AG09309 (cell line): Measurements from ENCODE around the gene ANKRD44.

ENCODE experiments used
- DNase-seq: peaks from one replicate; pipeline ENCODE4 v3.0.0-alpha.2; 2010; ENCODE audit warnings: low read depth
- H3K4me3 ChIP-seq: 2 replicates; pipeline ENCODE4 v1.5.1; 2011; ENCODE audit warnings: mild to moderate bottlenecking, low read depth, low read length, moderate library complexity; ENCODE audit not compliant: control insufficient read depth
- CTCF ChIP-seq: IDR thresholded peaks from 2 replicates; pipeline ENCODE4 v1.5.1; 2011; ENCODE audit warnings: mild to moderate bottlenecking, low read depth, low read length, inconsistent platforms; ENCODE audit not compliant: insufficient read depth, control insufficient read depth; ENCODE audit errors: missing control alignments

ANKRD44 gene

GRCh38 chr2:197089655-197090054, 220.9 kb downstream of the ANKRD44 start:
- TF ChIP-seq CTCF = no peak
- no peak overlapping the region for H3K4me3 ChIP-seq

GRCh38 chr2:197088694-197089093, 221.9 kb downstream of the ANKRD44 start:
- TF ChIP-seq CTCF = no peak
- H3K4me3 ChIP-seq = no peak overlapping the region
- DNase-seq = peak; percentile 39

More at GRCh38 chr2:197089655-197090054, 220.9 kb downstream of the ANKRD44 start:
- no peak for DNase-seq

- no peak for TF ChIP-seq CTCF
- DNase-seq = no peak
- H3K4me3 ChIP-seq = no peak overlapping the region
Observed at GRCh38 chr2:197086500-197086899, 224.1 kb downstream of the ANKRD44 start.

GRCh38 chr2:197085665-197086064, 224.9 kb downstream of the ANKRD44 start:
- no peak for TF ChIP-seq CTCF
- DNase-seq = no peak
- H3K4me3 ChIP-seq = no peak overlapping the region

GRCh38 chr2:197081294-197081693, 229.3 kb downstream of the ANKRD44 start:
- no peak overlapping the region for H3K4me3 ChIP-seq
- TF ChIP-seq CTCF = no peak
- DNase-seq = no peak

GRCh38 chr2:197080578-197081216, 229.9 kb downstream of the ANKRD44 start:
- no peak overlapping the region for H3K4me3 ChIP-seq
- no peak for TF ChIP-seq CTCF
- DNase-seq = no peak
